ENCODE data around the gene WNT2B.

Gene WNT2B

GRCh38 chr1:112530832-112531231, 22.1 kb downstream of the WNT2B start:
- Mint-ChIP-seq H3K36me3 (peaks cover 23% of the 10 kb centered on the region), H3K27me3 (no peaks in the 10 kb centered on the region), H3K9me3 (no peaks in the 10 kb centered on the region), H3K4me1 (no peaks in the 10 kb centered on the region), H3K4me3 (no peak overlapping the region), H3K27ac (no peak overlapping the region)
- ATAC-seq: no peak

GRCh38 chr1:112532064-112532463, 23.3 kb downstream of the WNT2B start:
- Mint-ChIP-seq H3K27ac (no peak overlapping the region), H3K4me1 (no peaks in the 10 kb centered on the region), H3K4me3 (no peak overlapping the region), H3K9me3 (no peaks in the 10 kb centered on the region), H3K36me3 (peaks cover 20% of the 10 kb centered on the region), H3K27me3 (no peaks in the 10 kb centered on the region)
- ATAC-seq: no peak

GRCh38 chr1:112533029-112533428, 24.3 kb downstream of the WNT2B start:
- H3K9me3 Mint-ChIP-seq: no peaks in the 10 kb centered on the region
- no peaks in the 10 kb centered on the region for H3K27me3 Mint-ChIP-seq
- H3K4me3 Mint-ChIP-seq: no peak overlapping the region
- no peaks in the 10 kb centered on the region for H3K4me1 Mint-ChIP-seq
- H3K27ac Mint-ChIP-seq: no peak overlapping the region
- ATAC-seq: no peak
- H3K36me3 Mint-ChIP-seq: peaks cover 11% of the 10 kb centered on the region

DNA sequence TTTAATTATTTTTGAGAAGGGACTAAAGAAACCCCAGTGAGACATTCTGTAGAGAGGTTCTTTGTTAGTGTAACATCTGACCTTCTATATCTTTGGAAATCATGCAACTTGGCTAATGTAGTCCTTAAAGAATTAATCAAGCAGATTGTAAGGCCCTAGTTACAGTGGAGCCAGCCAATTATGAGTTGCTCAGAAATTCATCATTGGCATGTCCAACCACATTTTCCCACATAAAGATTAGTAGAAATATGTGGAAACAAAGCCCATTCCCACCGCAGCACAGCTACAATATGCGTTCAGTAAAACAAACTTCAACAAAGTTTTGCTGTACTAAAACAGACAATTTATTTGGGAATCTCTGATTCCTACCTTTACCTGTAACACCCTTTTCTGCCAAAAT, 27.8 kb downstream of the WNT2B start:
- Mint-ChIP-seq H3K4me3 (no peak overlapping the region), H3K4me1 (no peaks in the 10 kb centered on the region), H3K36me3 (peaks cover 32% of the 10 kb centered on the region), H3K27me3 (no peaks in the 10 kb centered on the region), H3K9me3 (no peaks in the 10 kb centered on the region), H3K27ac (no peak overlapping the region)
- ATAC-seq: no peak

- Mint-ChIP-seq H3K4me3 (no peak overlapping the region), H3K27me3 (no peaks in the 10 kb centered on the region), H3K4me1 (no peaks in the 10 kb centered on the region), H3K36me3 (peaks cover 32% of the 10 kb centered on the region), H3K9me3 (no peaks in the 10 kb centered on the region), H3K27ac (no peak overlapping the region)
- no peak for ATAC-seq
These were observed 28.7 kb downstream of the WNT2B start for GRCh38 chr1:112537456-112537855.

DNA sequence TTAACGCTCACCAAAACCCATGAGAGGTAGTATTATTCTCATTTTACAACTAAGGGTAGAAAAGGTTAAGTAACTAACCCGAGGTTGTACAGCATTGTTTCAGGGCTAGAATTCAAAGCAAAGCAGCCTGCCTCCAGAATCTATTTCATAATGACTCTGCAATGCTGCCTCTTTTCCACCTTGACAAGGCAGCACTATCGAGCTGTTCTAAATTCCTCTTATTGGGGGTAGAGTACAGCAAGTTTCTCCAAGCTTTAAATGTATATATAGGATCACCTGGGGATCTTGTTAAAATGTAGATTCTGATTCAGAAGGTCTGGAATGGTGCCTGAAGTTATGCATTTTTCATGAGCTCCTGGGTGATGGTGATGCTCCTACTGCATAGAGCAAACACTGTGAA, 30.1 kb downstream of the WNT2B start:
- no peaks in the 10 kb centered on the region for H3K4me1 Mint-ChIP-seq
- H3K36me3 Mint-ChIP-seq: peaks cover 30% of the 10 kb centered on the region
- no peak for ATAC-seq
- no peaks in the 10 kb centered on the region for H3K9me3 Mint-ChIP-seq
- no peak overlapping the region for H3K27ac Mint-ChIP-seq
- no peaks in the 10 kb centered on the region for H3K27me3 Mint-ChIP-seq
- no peak overlapping the region for H3K4me3 Mint-ChIP-seq

DNA sequence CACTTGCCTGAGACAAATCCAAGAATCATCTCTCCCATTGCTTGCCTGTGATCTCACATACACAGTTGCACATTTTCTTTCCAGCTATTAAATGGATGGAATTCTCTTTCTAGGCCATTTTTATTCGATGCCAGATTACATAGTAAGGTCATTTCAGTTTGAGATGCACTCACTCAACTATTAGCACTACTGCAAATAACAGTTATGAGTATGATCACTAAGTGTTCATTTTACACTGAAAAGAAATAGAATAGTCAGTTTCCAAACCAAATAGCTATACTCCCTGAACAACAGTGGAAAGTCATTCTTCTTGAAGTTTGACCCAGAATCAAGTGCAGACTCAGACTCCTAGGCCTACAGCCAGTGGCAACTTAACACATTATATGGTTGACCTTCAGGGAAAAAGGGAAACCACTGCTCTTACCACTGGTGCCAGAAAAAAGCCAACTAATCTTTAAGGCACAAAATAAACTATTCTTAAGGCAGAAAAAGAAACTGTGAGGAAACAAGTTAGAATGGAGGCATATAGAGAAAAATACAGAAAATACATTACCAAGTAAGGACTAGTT, 31.5 kb downstream of the WNT2B start:
- ATAC-seq: no peak
- H3K9me3 Mint-ChIP-seq: no peaks in the 10 kb centered on the region
- no peak overlapping the region for H3K27ac Mint-ChIP-seq

DNA sequence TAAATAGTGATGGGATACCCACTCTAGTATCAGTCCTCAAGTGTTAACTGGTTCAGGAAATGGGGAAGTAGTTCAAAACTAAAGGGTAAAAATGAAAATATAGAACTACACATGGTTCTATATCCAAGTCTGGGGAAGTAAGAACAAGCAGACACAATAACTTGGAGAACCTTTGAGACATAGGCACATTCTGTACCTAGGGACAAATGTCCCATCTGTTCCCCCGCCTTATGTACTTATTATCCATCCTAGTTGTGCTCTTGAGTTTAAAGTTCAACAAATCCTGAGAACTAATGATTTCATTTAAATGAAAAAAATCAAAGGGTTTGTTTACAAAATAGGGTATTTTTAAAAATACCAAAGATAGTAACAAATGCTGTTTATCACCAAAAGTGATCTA, 32.5 kb downstream of the WNT2B start:
- no peak overlapping the region for H3K4me3 Mint-ChIP-seq
- H3K9me3 Mint-ChIP-seq: no peaks in the 10 kb centered on the region
- H3K27me3 Mint-ChIP-seq: no peaks in the 10 kb centered on the region
- no peak overlapping the region for H3K27ac Mint-ChIP-seq
- no peak for ATAC-seq
- H3K4me1 Mint-ChIP-seq: no peaks in the 10 kb centered on the region
- H3K36me3 Mint-ChIP-seq: peaks cover 27% of the 10 kb centered on the region

More for the DNA sequence above, 31.5 kb downstream of the WNT2B start:
- H3K27me3 Mint-ChIP-seq: no peaks in the 10 kb centered on the region
- H3K4me1 Mint-ChIP-seq: no peaks in the 10 kb centered on the region
- peaks cover 22% of the 10 kb centered on the region for H3K36me3 Mint-ChIP-seq
- H3K4me3 Mint-ChIP-seq: no peak overlapping the region

DNA sequence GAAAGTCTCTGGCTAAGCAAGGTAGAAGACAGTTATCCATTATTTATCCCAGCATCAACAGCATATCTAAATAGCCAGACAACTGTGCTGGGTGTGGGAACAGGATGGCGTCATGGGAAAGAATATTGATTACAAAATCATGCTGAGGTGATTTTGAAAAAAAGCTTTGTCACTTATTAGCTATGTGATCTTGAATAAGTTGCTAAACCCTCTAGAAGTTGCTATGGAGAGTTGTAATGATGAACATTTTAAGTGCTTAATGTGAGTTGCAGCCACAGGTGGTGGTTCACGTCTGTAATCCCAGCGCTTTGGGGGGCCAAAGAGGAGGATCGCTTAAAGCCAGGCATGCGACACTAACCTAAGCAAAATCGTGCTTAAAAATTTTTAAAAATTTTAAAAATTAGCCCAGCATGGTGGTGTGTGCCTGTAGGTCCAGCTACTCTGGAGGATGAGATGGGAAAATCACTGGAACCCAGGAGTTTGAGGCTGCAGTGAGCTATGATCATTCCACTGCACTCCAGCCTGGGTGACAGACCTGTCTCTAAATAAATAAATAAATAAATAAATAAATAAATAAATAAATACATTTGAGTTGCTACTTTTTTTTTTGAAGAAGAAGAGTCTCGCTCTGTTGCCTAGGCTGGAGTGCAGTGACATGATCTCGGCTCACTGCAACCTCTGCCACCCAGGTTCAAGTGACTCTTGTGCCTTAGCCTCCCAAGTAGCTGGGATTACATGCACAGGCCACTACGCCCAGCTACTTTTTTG, 33.6 kb downstream of the WNT2B start:
- no peak for ATAC-seq
- Mint-ChIP-seq H3K27me3 (no peaks in the 10 kb centered on the region), H3K27ac (no peak overlapping the region), H3K36me3 (peaks cover 27% of the 10 kb centered on the region), H3K4me3 (no peak overlapping the region), H3K9me3 (no peaks in the 10 kb centered on the region), H3K4me1 (no peaks in the 10 kb centered on the region)

- H3K27me3 Mint-ChIP-seq: no peaks in the 10 kb centered on the region
- no peaks in the 10 kb centered on the region for H3K9me3 Mint-ChIP-seq
- peaks cover 24% of the 10 kb centered on the region for H3K36me3 Mint-ChIP-seq
- no peaks in the 10 kb centered on the region for H3K4me1 Mint-ChIP-seq
- no peak overlapping the region for H3K27ac Mint-ChIP-seq
- H3K4me3 Mint-ChIP-seq: no peak overlapping the region
- ATAC-seq: no peak
These were observed 35.4 kb downstream of the WNT2B start for GRCh38 chr1:112544011-112544688.

DNA sequence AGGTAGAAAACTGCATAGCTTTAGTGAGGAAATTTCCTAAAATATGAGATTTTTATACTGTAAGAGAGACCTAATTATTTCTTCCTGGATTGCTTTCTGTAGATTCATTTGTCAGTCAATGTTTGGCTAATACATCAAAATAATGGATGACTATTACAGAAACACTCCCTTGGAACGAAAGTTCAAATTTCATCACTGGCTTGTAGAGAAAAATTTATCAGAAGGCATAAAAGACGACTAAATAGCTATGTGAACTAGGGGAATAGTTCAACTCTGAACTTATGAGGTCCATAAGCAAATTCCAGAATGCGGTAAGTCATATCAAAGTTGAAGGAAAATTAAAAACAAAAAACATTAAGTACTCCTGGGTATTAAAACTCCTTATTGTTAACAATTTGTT, 36.0 kb downstream of the WNT2B start:
- peaks cover 22% of the 10 kb centered on the region for H3K36me3 Mint-ChIP-seq

DNA sequence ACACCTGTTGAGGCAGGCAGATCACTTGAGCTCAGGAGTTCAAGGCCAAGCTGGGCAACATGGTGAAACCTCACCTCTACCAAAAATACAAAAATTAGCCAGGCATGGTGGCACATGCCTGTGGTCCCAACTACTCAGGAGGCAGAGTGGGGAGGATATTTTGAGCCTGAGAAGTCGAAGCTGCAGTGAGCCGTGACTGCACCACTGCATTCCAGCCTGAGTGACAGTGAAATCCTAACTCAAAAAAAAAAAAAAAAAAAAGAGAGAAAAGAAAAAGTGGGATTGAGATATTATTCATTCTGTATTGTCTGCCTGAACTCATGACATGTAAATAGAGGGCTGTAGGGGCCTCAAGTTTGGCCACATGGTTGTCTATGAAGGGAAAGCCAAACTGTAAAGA, 37.3 kb downstream of the WNT2B start:
- Mint-ChIP-seq H3K4me3 (no peak overlapping the region), H3K27ac (no peak overlapping the region), H3K36me3 (peaks cover 9% of the 10 kb centered on the region), H3K27me3 (no peaks in the 10 kb centered on the region), H3K9me3 (no peaks in the 10 kb centered on the region), H3K4me1 (no peaks in the 10 kb centered on the region)
- no peak for ATAC-seq

More for the DNA sequence above, 36.0 kb downstream of the WNT2B start:
- no peak overlapping the region for H3K27ac Mint-ChIP-seq
- H3K4me1 Mint-ChIP-seq: no peaks in the 10 kb centered on the region
- H3K27me3 Mint-ChIP-seq: no peaks in the 10 kb centered on the region
- H3K4me3 Mint-ChIP-seq: no peak overlapping the region
- no peaks in the 10 kb centered on the region for H3K9me3 Mint-ChIP-seq
- ATAC-seq: no peak

- no peaks in the 10 kb centered on the region for H3K27me3 Mint-ChIP-seq
- H3K4me1 Mint-ChIP-seq: no peaks in the 10 kb centered on the region
- no peak overlapping the region for H3K27ac Mint-ChIP-seq
- H3K36me3 Mint-ChIP-seq: peaks cover 6% of the 10 kb centered on the region
- ATAC-seq: no peak
- no peak overlapping the region for H3K4me3 Mint-ChIP-seq
- no peaks in the 10 kb centered on the region for H3K9me3 Mint-ChIP-seq
These were observed 39.8 kb downstream of the WNT2B start for GRCh38 chr1:112548547-112548946.

- Mint-ChIP-seq H3K27ac (no peak overlapping the region), H3K4me3 (no peak overlapping the region), H3K9me3 (no peaks in the 10 kb centered on the region), H3K27me3 (no peaks in the 10 kb centered on the region), H3K4me1 (no peaks in the 10 kb centered on the region), H3K36me3 (peaks cover 6% of the 10 kb centered on the region)
- no peak for ATAC-seq
These were observed 40.8 kb downstream of the WNT2B start for GRCh38 chr1:112549590-112549989.

GRCh38 chr1:112554411-112554810, 45.6 kb downstream of the WNT2B start:
- H3K9me3 Mint-ChIP-seq: no peaks in the 10 kb centered on the region
- no peak for ATAC-seq
- H3K27me3 Mint-ChIP-seq: no peaks in the 10 kb centered on the region
- H3K36me3 Mint-ChIP-seq: no peaks in the 10 kb centered on the region
- no peak overlapping the region for H3K4me3 Mint-ChIP-seq
- H3K27ac Mint-ChIP-seq: no peak overlapping the region
- peaks cover 5% of the 10 kb centered on the region for H3K4me1 Mint-ChIP-seq

DNA sequence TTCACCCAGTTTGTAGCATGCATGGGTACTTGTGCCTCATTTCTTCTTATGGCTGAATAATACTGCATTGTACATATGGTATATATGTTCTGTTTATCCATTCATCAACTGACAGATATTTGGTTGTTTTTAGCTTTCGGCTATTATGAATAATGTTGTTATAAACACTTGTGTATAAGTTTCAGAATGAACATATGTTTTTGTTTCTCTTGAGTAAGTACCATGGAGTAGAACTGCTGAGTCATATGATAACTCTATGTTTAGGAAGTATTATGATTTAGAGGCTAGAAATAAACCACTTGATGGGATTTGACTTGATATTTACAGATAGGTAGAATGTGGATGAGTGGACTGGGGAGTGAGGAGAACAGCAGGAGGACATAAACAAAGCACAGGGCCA, 48.6 kb downstream of the WNT2B start:
- no peak overlapping the region for H3K4me3 Mint-ChIP-seq
- peaks cover 5% of the 10 kb centered on the region for H3K4me1 Mint-ChIP-seq
- no peaks in the 10 kb centered on the region for H3K27me3 Mint-ChIP-seq
- no peak for ATAC-seq
- peaks cover 3% of the 10 kb centered on the region for H3K36me3 Mint-ChIP-seq
- no peak overlapping the region for H3K27ac Mint-ChIP-seq
- H3K9me3 Mint-ChIP-seq: no peaks in the 10 kb centered on the region

All from stimulated activated memory B cell treated with anti-CD40 and anti-IgM and Interleukin-4, amounts not matched to agents 10 μg/mL and 1 μg/mL and 100 μg/mL, for 72 hours (primary cell).